ENCODE results near the gene BTD. TPM values are rescaled to one million over a fixed set of nuclear protein-coding genes. Genes with fewer than 3 reads are reported as not detected.

The BTD gene
- total RNA-seq, 1 donor from 2014 or later: 16.2 TPM

GRCh38 chr3:15606434-15606891, 4.9 kb downstream of the BTD start:
- Histone ChIP-seq H3K4me3 (ENCODE audit: insufficient read depth, low read depth, low read length) (no peak overlapping the region), H3K36me3 (ENCODE audit: insufficient read depth, low read length) (no peaks in the 10 kb centered on the region), H3K9ac (ENCODE audit: low read length) (no peak overlapping the region), H3K27me3 (ENCODE audit: insufficient read depth, low read length) (no peaks in the 10 kb centered on the region), H2AFZ (ENCODE audit: low read depth, low read length) (no peak overlapping the region), H3K79me2 (ENCODE audit: insufficient read depth, low read length) (no peaks in the 10 kb centered on the region), H3K27ac (ENCODE audit: low read depth, low read length) (no peak overlapping the region), H3K4me2 (ENCODE audit: low read length) (no peak overlapping the region), H3K9me3 (ENCODE audit: insufficient read depth, low read depth, low read length) (no peaks in the 10 kb centered on the region), H3K4me1 (ENCODE audit: insufficient read depth, low read length) (peaks cover 3% of the 10 kb centered on the region), H4K20me1 (ENCODE audit: insufficient read depth, low read length) (no peaks in the 10 kb centered on the region)
- Mint-ChIP-seq H3K4me3 (ENCODE audit: unreplicated experiment) (no peak overlapping the region), H3K4me1 (ENCODE audit: low read depth, unreplicated experiment) (peaks cover 8% of the 10 kb centered on the region), H3K9me3 (ENCODE audit: unreplicated experiment) (no peaks in the 10 kb centered on the region), H3K27ac (ENCODE audit: unreplicated experiment) (peak overlapping the region; percentile 85), H3K27me3 (ENCODE audit: low read depth, unreplicated experiment) (no peaks in the 10 kb centered on the region), H3K36me3 (ENCODE audit: low read depth, unreplicated experiment) (peaks cover 7% of the 10 kb centered on the region)
- TF ChIP-seq EZH2 (IDR thresholded peaks at IDR 0.05; ENCODE audit: insufficient read depth, low read length) (no peak), CTCF (IDR thresholded peaks at IDR 0.05; ENCODE audit: insufficient read depth, low read depth, low read length) (no peak)
- FAIRE-seq: no peak
- DNase-seq (ENCODE audit: low read depth): no peak

- no peaks in the 10 kb centered on the region for H3K36me3 ChIP-seq (ENCODE audit: insufficient read depth, low read length)
- H3K9ac ChIP-seq (ENCODE audit: low read length): no peak overlapping the region
- Mint-ChIP-seq H3K27ac (ENCODE audit: unreplicated experiment) (no peak overlapping the region), H3K9me3 (ENCODE audit: unreplicated experiment) (no peaks in the 10 kb centered on the region), H3K36me3 (ENCODE audit: low read depth, unreplicated experiment) (peaks cover 2% of the 10 kb centered on the region), H3K4me1 (ENCODE audit: low read depth, unreplicated experiment) (peaks cover 6% of the 10 kb centered on the region), H3K27me3 (ENCODE audit: low read depth, unreplicated experiment) (no peaks in the 10 kb centered on the region), H3K4me3 (ENCODE audit: unreplicated experiment) (no peak overlapping the region)
- H3K4me3 ChIP-seq (ENCODE audit: insufficient read depth, low read depth, low read length): no peak overlapping the region
- H3K9me3 ChIP-seq (ENCODE audit: insufficient read depth, low read depth, low read length): no peaks in the 10 kb centered on the region
- no peak overlapping the region for H3K27ac ChIP-seq (ENCODE audit: low read depth, low read length)
- H3K4me1 ChIP-seq (ENCODE audit: insufficient read depth, low read length): no peaks in the 10 kb centered on the region
- no peaks in the 10 kb centered on the region for H3K79me2 ChIP-seq (ENCODE audit: insufficient read depth, low read length)
- DNase-seq (ENCODE audit: low read depth): peak; percentile 43
- FAIRE-seq: no peak
- H3K4me2 ChIP-seq (ENCODE audit: low read length): no peak overlapping the region
- H3K27me3 ChIP-seq (ENCODE audit: insufficient read depth, low read length): no peaks in the 10 kb centered on the region
- no peaks in the 10 kb centered on the region for H4K20me1 ChIP-seq (ENCODE audit: insufficient read depth, low read length)
- no peak overlapping the region for H2AFZ ChIP-seq (ENCODE audit: low read depth, low read length)
- TF ChIP-seq EZH2 (IDR thresholded peaks at IDR 0.05; ENCODE audit: insufficient read depth, low read length) (no peak), CTCF (IDR thresholded peaks at IDR 0.05; ENCODE audit: insufficient read depth, low read depth, low read length) (no peak)
These were observed 8.7 kb downstream of the BTD start for GRCh38 chr3:15610082-15610759.

GRCh38 chr3:15611018-15611417, 9.5 kb downstream of the BTD start:
- FAIRE-seq: no peak

More at GRCh38 chr3:15611018-15611417, 9.5 kb downstream of the BTD start:
- peaks cover 2% of the 10 kb centered on the region for H3K36me3 Mint-ChIP-seq (ENCODE audit: low read depth, unreplicated experiment)
- Histone ChIP-seq H3K79me2 (ENCODE audit: insufficient read depth, low read length) (no peaks in the 10 kb centered on the region), H3K4me3 (ENCODE audit: insufficient read depth, low read depth, low read length) (no peak overlapping the region), H3K36me3 (ENCODE audit: insufficient read depth, low read length) (no peaks in the 10 kb centered on the region), H3K4me1 (ENCODE audit: insufficient read depth, low read length) (no peaks in the 10 kb centered on the region), H3K27me3 (ENCODE audit: insufficient read depth, low read length) (no peaks in the 10 kb centered on the region), H4K20me1 (ENCODE audit: insufficient read depth, low read length) (no peaks in the 10 kb centered on the region), H3K9me3 (ENCODE audit: insufficient read depth, low read depth, low read length) (no peaks in the 10 kb centered on the region), H3K27ac (ENCODE audit: low read depth, low read length) (no peak overlapping the region), H3K9ac (ENCODE audit: low read length) (no peak overlapping the region), H3K4me2 (ENCODE audit: low read length) (no peak overlapping the region), H2AFZ (ENCODE audit: low read depth, low read length) (no peak overlapping the region)
- DNase-seq (ENCODE audit: low read depth): no peak
- no peak overlapping the region for H3K4me3 Mint-ChIP-seq (ENCODE audit: unreplicated experiment)
- no peaks in the 10 kb centered on the region for H3K9me3 Mint-ChIP-seq (ENCODE audit: unreplicated experiment)
- no peaks in the 10 kb centered on the region for H3K27me3 Mint-ChIP-seq (ENCODE audit: low read depth, unreplicated experiment)
- H3K4me1 Mint-ChIP-seq (ENCODE audit: low read depth, unreplicated experiment): peaks cover 6% of the 10 kb centered on the region
- TF ChIP-seq CTCF (IDR thresholded peaks at IDR 0.05; ENCODE audit: insufficient read depth, low read depth, low read length): no peak
- no peak for TF ChIP-seq EZH2 (IDR thresholded peaks at IDR 0.05; ENCODE audit: insufficient read depth, low read length)
- no peak overlapping the region for H3K27ac Mint-ChIP-seq (ENCODE audit: unreplicated experiment)

Data from astrocyte (in vitro differentiated cells and primary cell).